ENCODE data around the gene MAGEA9B.
A peak's percentile ranks its signal among the peaks of the same experiment; 100 is the strongest.
"Not testable (repeated sequence)": the region's sequence is repeated elsewhere in the genome, so short reads cannot be mapped to it uniquely, and the experiment has no call there.

Gene MAGEA9B, protein sequence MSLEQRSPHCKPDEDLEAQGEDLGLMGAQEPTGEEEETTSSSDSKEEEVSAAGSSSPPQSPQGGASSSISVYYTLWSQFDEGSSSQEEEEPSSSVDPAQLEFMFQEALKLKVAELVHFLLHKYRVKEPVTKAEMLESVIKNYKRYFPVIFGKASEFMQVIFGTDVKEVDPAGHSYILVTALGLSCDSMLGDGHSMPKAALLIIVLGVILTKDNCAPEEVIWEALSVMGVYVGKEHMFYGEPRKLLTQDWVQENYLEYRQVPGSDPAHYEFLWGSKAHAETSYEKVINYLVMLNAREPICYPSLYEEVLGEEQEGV

DNA sequence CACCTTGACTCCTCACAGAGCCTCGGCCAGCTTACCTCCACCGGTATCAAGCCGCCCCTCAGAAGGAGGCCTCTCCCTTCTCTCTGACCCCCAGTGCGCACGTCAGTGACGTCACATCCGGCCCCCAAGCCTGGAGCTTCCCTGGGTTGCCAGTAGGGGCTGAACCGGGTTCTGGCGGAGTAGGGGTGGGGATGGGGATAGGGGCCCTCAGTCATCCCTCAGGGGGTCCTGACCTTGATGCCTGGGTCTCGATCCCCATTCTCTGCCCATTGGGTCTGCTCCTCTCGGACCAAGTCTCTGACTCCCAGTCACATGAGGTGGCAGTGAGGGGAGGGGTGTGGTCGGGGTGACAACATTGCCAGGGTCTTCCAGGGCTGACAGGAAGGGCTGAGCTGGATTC is at the start of gene MAGEA9B:
Gene MAGEA9B (minus strand): TSS at position 101 of the 400 bp plus-strand sequence. CDS start 4,280 bp downstream, outside the sequence.
- DNase-seq, result not testable (repeated sequence)

DNA sequence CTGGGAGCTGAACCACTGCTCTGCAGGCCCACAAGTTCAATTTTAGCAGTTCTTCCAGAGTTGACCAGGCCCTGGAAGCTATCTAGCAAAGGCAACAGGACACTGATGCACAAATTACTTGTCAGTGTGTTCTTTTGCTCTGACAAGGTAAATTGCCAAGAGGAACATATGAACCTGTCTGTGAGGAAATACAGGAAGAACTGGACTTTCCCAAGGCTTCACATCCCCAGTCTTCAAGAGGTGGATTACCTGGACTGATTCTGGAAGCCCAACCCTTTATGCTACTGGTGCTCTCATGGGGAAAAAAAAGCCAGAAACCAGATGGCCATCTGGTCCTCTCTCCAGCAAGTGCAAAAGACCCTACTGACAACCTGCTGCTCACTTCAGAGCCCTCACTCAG is 46.3 kb upstream of the MAGEA9B start:
- no peak for DNase-seq

DNA sequence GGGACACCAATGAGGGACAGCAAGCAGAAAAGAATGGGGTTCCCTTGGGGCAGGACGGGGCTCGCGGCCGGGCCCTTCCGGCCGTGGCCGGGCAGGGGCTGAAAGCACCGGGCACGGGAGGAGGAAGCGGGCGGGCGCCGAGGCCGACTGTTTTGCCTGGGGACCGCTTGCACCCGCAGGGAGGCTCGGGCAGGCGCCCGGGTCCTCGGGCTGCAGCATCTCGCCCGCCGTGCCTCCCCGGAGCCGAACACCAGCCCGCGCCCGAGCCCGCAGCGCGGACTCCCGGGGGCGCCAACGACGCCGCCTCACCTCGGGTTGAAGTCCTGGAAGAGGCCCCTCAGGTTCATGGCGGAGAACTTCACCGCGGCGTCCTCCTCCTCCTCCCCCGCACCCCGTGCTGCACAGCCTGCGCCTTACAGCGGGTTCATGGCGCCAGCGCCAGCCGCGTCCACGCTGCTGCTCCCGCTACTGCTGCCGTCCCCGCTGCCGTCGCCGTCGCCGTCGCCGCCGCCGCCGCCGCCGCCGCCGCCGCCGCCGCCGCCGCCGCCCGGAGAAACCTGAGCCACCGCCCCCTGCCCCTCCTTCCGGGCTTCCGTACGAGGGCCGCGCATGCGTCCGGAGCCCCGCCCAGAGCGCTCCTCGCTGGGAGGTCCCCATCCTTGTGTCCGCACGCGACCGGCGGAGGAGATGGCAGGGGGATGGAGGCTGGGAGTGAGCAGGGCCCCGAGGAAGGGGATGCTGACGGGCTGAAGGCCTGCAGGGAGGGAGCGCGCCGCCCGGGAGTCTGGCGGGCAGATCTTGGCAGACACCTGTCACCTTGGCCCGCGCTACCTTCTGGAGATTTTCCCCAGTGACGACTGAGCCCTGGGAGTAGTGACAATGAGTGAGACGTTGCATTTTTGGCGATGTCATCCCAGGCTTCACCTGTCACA is 44.2 kb upstream of the MAGEA9B start, which contains the start of gene TMEM185A:
Gene TMEM185A (minus strand): TSS at position 559 of the 932 bp plus-strand sequence. CDS start 212 bp downstream, at position 347.
- DNase-seq, result peak; percentile 65

DNA sequence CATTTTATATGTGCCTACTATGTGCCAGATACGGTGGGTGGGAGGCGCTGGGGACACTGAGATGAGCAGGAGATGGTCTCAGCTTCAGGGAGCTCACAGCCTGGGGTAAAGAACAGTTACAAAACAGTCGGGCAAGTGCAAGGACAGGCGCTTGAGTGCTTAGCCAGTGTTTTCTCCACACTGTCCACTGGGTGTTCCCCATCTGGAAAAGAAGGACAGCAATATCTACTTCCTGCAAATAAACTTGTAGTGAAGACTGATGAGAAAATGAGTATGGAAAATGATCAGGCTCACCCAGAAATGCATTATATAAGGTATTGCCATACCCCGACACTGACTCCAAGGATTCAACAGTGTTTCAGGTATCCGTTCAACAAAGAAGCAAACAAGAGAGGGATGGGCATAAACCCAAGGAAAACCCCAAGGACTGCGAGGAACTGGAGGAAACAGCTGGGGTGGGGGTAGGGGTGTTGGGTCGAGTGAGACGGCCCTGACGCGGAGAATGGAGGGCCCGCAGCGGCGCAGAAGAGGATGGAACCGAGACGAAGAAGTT is 43.5 kb upstream of the MAGEA9B start:
- DNase-seq, result no peak

DNA sequence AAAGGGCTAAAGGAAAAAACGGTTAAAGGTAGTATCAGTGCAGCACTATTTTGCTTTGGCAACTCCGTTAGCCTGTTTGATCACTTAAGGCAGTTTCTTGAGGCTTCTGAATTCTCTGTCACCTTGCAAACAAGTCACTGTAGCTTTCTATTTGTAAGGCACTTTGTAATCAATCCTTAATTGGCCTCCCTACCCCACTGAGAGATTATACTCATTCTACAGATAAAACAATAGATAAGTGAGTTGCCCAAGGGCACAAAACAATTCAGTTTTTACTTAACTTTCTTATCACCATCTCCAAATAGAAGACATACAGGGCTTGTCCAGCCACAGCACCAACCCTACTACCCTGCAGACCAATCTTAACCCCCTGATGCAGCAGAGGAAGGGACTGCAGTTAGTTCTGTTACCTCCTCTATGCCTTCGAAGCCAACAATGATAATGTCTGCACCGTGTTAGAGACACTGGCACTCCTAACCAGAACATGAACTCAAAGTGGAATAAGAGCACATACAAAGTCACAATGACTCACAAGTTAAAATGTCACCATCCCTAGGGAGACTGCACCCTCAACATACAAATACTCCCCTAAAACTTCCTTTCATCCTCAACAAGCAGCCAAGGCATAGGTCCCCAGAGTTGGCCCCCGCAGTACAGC is 42.6 kb upstream of the MAGEA9B start:
- no peak for DNase-seq

GRCh38 chrX:149628768-149629167 is 41.5 kb upstream of the MAGEA9B start:
- DNase-seq, result no peak

DNA sequence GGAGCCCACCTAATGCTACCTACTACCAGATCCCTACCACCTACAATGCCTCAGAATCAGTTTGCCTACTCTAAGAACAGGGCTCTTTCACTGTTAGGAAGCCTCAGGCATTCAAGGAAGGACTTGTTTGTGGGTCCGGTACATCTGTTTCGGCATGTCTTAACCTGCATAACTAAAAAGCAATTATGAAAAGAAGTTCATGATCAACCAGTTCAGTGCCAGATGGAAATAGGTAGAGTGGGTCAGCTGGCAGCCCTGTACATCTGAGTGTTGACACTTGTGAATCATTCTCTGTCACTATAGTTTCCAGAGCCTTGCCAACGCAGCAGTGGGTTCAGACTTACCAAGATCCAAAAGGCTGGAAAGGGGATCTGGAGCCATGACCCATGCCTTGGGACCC is 41.0 kb upstream of the MAGEA9B start:
- DNase-seq, result no peak

- not testable (repeated sequence) for DNase-seq
These were observed 39.6 kb upstream of the MAGEA9B start for GRCh38 chrX:149626829-149627228.

DNA sequence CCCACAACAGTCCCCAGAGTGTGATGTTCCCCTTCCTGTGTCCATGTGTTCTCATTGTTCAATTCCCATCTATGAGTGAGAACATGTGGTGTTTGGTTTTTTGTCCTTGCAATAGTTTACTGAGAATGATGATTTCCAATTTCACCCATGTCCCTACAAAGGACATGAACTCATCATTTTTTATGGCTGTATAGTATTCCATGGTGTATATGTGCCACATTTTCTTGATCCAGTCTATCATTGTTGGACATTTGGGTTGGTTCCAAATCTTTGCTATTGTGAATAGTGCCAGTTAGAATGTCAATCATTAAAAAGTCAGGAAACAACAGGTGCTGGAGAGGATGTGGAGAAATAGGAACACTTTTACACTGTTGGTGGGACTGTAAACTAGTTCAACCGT is 32.4 kb upstream of the MAGEA9B start:
- DNase-seq, result not testable (repeated sequence)

DNA sequence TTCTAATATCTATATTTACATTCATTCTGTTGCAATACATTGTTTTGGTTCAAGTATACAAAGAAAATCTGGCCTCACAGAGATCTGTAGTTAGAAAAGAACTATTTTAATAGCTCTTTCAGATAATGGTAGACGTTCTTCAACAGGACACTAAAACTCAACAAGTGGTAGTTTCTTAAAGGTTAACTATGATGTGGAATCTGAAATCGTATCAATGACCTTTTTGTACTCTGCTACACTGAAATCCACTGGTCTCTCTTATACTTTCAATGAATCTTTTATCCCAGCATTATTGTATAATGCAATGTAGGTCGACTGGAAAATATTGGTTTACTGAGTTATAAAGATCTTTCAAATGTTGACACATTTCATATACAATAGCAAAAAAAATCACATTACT is 31.6 kb upstream of the MAGEA9B start:
- DNase-seq, result no peak

DNA sequence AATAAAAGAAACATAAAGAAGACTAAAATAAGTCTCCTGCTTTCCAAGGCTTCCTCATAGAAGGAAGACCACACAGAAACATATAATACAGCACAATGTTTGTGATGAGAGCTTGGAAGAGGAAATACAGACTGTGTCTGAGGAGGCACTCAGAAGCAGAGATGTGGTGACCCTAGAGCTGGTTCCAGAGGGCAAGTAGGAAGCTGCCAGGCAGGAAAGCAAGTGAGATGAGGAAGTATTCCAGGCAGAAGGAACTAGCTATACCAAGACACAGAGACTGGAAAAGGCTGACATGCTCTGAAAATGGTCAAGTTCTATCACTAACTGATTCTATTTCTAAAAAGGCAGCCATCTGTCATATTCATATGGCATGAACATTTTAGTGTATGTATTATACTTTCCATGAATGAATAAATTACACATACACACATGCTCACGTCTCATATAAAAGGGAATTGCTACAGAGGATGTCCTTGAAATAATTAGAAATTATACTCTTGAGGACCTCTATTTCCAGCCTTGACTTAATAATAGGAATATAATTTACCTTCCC is 24.4 kb upstream of the MAGEA9B start:
- no peak for DNase-seq

DNA sequence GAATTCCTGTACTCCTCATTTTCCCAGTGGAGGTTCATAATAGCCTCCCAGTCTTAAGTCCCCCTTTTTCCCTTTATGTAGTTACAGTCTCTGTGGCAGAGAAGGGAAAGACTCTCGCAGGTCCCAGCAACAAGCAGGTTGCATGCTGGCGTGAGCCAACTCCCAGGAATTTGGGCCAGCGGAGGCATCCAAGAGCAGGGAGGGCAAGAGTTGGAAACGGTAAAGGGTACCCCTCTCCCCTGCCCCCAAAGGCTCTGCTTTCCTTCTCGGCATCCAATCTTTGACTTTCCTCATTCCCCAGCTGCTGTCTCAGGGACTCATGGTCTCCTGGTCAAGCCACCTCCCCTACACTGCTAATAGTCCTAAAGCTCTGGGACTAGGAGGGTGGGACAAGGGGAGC is 23.3 kb upstream of the MAGEA9B start:
- no peak for DNase-seq

- DNase-seq, result no peak
These were observed 20.4 kb upstream of the MAGEA9B start for GRCh38 chrX:149607699-149608098.

DNA sequence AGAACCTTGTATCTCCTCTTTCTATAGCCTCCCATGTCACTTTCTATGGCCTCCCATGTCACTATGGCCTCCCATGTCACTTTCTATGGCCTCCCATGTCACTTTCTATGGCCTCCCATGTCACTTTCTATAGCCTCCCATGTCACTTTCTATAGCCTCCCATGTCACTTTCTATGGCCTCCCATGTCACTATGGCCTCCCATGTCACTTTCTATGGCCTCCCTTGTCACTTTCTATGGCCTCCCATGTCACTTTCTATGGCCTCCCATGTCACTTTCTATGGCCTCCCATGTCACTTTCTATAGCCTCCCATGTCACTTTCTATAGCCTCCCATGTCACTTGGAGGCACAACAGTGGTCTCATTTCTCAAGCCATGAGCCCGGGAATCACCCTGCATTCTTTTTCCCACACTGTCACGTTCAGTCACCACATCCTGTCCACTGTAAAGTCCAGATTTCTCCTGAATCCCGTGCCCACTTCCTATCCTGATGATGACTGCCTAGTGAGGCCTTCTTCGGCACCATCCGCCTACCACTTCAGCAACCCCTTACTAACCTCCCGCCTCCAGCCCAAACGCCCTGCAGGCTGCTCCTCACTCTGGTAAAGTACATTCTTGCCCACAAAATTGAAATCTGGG is 18.1 kb upstream of the MAGEA9B start:
- not testable (repeated sequence) for DNase-seq

DNA sequence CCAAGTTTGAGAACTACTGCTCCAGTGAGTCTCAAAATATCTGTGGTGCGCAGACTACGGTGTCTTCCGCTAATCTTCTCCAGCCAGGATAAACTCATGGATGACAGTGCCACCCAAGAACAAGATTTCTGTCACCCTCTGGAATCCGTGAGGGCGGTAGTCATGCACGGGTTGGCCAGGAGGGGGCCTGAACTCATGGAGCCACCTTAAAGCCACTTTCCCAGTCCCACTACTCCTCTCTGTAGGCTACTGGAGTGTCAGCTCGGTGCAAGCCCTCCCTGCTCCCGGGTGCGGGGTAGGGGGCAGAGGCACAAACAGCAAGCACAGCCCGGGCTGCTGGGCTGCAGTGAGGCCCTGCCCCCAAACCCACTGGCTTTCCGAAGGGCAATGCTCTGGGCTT is 11.3 kb upstream of the MAGEA9B start:
- DNase-seq, result not testable (repeated sequence)

GRCh38 chrX:149595943-149596342 is 8.7 kb upstream of the MAGEA9B start:
- DNase-seq, result not testable (repeated sequence)

DNA sequence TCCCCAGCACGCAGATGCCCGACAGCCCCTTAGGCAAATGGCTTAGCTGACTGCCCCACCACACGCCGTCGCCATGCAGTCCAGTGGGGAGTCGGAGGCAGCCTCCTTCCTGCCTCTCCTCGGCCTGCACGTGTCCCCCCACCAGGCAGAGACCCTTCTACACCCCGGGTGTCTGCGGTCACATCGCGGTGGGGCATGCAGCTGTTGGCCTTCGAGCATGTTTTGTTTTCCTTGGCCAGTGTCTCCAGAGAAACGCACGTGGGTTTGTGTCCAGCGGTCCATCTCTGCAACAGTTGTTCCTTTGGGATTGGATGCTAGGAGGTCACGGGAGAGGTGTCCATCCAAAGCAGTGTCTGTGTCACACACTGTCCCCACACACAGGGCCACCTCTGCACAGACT is 8.0 kb upstream of the MAGEA9B start, which contains the start of gene HSFX2:
Gene HSFX2 (minus strand): TSS at position 101 of the 400 bp plus-strand sequence. CDS start 614 bp downstream, outside the sequence.
- not testable (repeated sequence) for DNase-seq

GRCh38 chrX:149590993-149591392 is 3.7 kb upstream of the MAGEA9B start:
- DNase-seq, result not testable (repeated sequence)

DNA sequence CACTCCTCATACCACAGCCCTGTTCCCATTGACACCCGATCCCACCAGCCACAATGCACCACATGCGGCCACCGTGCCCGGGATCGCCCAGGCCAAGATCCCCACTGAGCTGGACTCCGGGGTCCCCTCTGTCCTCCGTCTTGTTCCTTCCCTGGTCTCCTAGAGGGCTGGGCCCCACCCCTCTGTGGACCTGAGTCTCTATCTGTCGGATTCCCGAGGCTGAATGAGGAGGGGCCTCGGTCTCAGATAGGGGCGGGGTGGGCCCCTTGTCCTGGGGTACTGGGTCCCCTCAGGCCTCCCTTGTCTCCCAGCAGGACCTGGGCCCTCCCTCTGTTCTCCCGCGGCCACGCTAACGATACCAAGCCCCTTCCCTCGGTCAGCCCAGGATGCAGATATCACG is 1.6 kb downstream of the MAGEA9B start:
- DNase-seq, result not testable (repeated sequence)

GRCh38 chrX:149573456-149573855 is 13.8 kb downstream of the MAGEA9B start:
- not testable (repeated sequence) for DNase-seq

DNA sequence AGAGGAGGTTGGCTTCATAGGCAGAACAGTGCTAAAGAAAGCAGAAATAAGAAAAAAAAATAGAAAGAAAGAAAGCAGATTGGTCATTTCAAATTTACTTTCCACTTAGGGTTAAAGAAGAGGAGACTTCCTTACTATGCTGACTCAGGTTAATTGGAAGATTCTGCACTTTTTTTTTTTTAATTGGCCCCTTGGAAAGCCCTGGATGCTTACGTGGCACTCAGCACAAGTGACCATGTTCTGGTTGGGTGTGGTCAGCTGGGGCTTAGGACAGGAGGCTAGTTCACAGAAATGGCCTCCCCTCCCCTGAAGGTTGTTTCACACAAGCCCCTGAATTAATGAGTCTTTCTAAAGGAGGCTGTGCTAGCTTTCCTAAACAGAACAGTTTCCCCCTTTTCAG is 14.5 kb downstream of the MAGEA9B start:
- no peak for DNase-seq

- DNase-seq, result no peak
These were observed 15.5 kb downstream of the MAGEA9B start for GRCh38 chrX:149571770-149572169.

Data from activated CD4-positive, alpha-beta T cell treated with anti-CD3 and anti-CD28 coated beads, Interleukin-2, amount 50 U/mL, for 1 hour (primary cell).